Measurements from ENCODE around the gene TNN.
A peak's percentile ranks its signal among the peaks of the same experiment; 100 is the strongest.

Gene TNN

GRCh38 chr1:175114996-175115395 is 47.4 kb downstream of the TNN start:
- DNase-seq: no peak

- DNase-seq: no peak
Measured at GRCh38 chr1:175116210-175116798, 48.7 kb downstream of the TNN start.

GRCh38 chr1:175116903-175117302 is 49.3 kb downstream of the TNN start:
- DNase-seq: no peak

- no peak for DNase-seq
Measured at GRCh38 chr1:175118375-175119367, 51.0 kb downstream of the TNN start.

- DNase-seq: no peak
Measured at GRCh38 chr1:175120511-175120910, 52.9 kb downstream of the TNN start.

GRCh38 chr1:175124861-175125260 is 57.2 kb downstream of the TNN start:
- no peak for DNase-seq

GRCh38 chr1:175126347-175126746 is 58.7 kb downstream of the TNN start:
- DNase-seq: no peak

GRCh38 chr1:175127565-175127964 is 59.9 kb downstream of the TNN start:
- no peak for DNase-seq

- DNase-seq: no peak
Measured at GRCh38 chr1:175128523-175128922, 60.9 kb downstream of the TNN start.

GRCh38 chr1:175129182-175129581 is 61.5 kb downstream of the TNN start:
- DNase-seq: no peak

GRCh38 chr1:175129644-175129996 is 62.0 kb downstream of the TNN start:
- DNase-seq: no peak

GRCh38 chr1:175129997-175130648 is 62.5 kb downstream of the TNN start:
- DNase-seq: peak; percentile 22

- no peak for DNase-seq
Measured at GRCh38 chr1:175130649-175131045, 63.0 kb downstream of the TNN start.

- DNase-seq: no peak
Measured at GRCh38 chr1:175131095-175131494, 63.5 kb downstream of the TNN start.

- DNase-seq: no peak
Measured at GRCh38 chr1:175132436-175132835, 64.8 kb downstream of the TNN start.

GRCh38 chr1:175133673-175134435 is 66.2 kb downstream of the TNN start:
- DNase-seq: no peak

- DNase-seq: no peak
Measured at GRCh38 chr1:175134500-175134899, 66.9 kb downstream of the TNN start.

- DNase-seq: no peak
Measured at GRCh38 chr1:175136246-175136645, 68.6 kb downstream of the TNN start.

- DNase-seq: no peak
Measured at GRCh38 chr1:175137369-175137768, 69.7 kb downstream of the TNN start.

GRCh38 chr1:175138579-175138978 is 70.9 kb downstream of the TNN start:
- DNase-seq: no peak

GRCh38 chr1:175145899-175146528 is 78.4 kb downstream of the TNN start:
- DNase-seq: no peak

GRCh38 chr1:175146529-175147213 is 79.0 kb downstream of the TNN start:
- peak; percentile 64 for DNase-seq

Data from kidney glomerular epithelial cell (primary cell).